HT-29 (cell line): ENCODE data around the gene BTG3. TPM values are rescaled to one million over a fixed set of nuclear protein-coding genes. Genes with fewer than 3 reads are reported as not detected.
A peak's percentile ranks its signal among the peaks of the same experiment; 100 is the strongest.

Experiments used
- DNase-seq: peaks from one replicate; pipeline ENCODE4 v3.0.0-alpha.2; 2015; ENCODE audit warnings: low spot score
- small RNA-seq: library from RNA; depleted of rRNA; stranded (forward); fragments of <200 nt; gene quantifications from one replicate; pipeline ENCODE3, GENCODE V24; 2014
- total RNA-seq: library from RNA; depleted of rRNA; stranded (reverse); fragments of >200 nt; shearing (Covaris generic); gene quantifications from 2 replicates; pipeline ENCODE4 v1.2.3, GENCODE V29; 2014; rRNA removed

The BTG3 gene
- total RNA-seq, 1 experiment from 2014 or later, result 7.0 TPM

DNA sequence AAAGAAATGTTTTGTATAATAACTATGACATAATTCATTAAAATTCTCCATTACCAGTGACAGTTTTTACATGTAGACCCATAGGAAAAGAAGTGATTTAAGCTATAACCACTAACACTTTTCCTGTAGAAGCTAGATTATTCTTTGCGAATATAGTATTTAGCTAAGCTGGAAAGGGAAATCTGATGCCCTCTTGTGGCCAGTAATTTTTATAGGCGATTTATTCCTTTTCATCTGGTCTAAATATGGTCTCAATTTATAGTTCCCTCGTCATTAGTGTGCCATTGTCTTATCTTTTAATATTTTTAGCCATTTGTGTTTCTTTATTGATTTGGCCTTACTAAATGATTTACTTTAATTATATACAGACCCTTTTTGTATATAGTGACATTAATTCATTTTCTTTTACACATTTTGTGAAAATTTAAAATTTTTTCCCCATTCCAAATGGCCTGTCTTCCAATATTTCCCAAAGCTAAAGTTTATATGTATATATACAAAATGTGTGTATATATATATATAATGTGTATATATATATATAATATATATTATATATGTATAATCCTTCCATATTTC is 26.7 kb downstream of the BTG3 start:
- DNase-seq, result peak; percentile 67

DNA sequence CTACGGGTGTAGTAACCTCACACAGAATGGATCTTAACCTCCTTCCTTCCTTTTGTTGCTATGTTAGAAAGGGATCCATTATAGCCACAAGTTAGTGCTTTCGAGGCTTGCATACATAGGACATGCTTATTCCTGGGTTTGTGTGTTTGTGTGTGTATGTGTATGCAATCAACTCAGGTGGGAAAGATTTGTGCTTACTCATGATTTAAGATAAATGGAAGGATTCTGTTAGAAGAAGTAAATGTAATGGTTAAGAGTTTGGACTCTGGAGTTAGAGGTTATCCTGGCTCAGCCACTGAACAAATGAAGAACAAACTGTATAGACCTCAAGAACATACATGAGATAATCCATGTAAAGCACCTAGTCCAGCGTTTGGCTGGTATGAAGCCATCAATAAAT is 28.8 kb downstream of the BTG3 start:
- no peak for DNase-seq

DNA sequence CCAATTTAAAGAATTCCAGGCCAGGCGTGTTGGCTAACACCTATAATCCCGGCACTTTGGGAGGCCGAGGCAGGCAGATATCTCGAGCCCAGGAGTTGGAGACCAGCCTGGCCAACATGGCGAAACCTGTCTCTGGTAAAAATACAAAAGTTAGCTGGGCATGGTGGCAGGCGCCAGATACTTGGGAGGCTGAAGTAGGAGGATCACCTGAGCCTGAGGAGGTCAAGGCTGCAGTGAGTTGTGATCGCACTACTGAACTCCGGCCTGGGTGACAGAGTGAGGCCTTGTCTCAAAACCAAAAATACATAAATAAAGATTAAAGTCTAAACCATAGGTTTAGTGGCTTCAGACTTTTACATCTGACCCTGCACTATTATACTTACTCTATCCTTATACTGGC is 32.4 kb downstream of the BTG3 start:
- DNase-seq, result no peak

DNA sequence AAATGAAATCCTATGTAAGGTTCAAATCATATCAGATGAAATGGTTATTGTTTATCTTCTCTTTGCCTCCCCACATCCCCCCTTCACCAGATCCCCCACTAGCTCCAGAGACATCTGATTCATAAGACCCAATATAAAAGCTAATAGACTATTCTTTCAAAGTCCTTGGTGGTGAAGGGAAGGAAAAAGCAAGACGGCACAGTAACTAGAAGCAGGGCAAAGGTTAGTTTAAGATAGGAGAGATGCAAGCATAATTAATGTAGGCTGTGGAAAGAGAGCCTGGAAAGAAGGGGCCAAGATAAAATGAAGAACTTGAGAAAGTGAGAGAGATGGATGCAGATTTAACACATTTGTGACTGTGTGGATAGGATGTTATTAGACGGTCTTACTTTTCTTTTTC is 33.8 kb downstream of the BTG3 start:
- no peak for DNase-seq

DNA sequence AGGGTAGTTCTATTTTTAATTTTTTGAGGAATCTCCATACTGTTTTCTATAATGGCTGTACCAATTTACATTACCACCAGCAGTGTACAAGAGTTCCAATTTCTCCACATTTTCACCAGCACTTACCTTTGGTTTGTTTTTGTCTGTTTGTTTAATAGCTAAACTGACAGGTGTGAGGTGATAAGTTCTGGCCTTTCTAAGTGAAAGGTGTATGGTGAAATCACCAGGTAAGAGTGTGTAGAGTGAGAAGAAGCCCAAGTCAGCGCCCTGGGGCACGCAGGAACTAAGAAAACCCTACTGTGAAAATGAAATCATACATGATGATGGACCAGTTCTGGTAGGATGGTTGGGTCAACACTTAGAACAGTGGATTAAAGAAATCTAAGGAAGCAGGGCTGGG is 34.5 kb downstream of the BTG3 start:
- DNase-seq, result no peak

DNA sequence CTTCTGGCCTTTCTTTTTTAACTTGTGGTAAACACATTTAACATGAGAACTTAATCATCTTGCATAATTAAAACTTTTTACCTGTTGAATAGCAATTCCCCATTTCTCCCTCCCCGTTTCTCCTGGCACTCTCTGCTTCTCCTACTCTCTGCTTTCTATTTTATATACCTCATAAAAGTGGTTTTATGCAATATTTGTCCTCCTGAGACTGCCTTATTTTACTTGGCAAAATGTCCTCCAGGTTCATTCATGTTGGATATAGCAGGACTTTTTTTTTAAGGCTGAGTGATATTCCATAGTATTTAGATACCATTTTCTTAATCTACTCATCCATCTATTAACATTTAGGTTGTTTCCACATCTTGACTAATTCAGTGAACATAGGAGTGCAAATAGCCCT is 35.0 kb downstream of the BTG3 start:
- DNase-seq, result no peak

DNA sequence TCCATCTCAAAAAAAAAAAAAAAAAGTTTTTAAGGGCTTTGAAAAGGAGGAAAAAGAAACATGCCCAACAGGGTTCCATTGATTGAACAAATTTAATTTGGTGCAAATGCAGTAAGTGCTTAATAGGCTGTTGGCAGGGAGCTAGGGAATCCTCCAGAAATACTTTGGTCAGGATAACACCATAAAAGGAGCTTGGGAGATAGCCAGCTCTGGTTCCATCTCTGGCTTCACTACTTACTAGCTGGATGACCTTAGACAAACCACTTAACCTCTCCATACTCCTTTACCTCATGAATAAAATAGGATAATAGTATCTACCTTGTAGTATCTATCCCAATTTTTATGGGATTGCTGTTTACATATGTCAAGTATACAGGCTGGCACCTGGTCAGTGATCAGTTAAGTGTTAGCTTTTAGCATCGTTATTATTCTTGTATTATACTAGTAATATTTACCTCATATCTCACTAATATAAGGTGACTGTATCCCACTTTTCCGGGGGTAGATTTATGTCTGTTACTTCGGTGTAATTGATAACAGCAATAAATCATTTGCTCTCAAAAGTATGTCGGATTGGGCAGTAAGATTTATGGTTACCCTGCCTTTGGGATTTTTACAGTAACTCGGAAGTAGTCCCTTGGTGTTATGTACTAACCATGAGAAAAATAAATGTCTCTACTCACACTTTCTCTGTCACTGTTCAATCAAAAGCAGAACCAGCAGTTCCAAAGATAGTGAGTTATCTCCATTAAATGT is 36.4 kb downstream of the BTG3 start:
- DNase-seq, result no peak

DNA sequence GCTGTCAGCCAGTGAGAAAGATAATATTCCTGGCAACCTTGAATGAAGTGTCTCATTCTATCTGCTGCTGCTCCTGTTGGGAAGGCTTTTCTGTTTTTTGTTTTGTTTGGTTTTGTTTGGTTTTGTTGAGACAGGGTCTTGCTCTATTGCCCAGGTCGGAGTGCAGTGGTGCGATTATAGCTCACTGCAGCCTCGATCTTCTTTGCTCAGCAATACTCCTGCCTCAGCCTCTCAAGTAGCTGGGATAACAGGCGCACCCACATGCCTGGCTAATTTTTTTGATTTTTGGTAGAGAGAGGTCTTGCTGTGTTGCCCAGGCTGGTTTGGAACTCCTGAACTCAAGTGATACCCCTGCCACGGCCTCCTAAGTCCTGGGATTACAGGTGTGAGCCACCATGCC is 37.6 kb downstream of the BTG3 start:
- no peak for DNase-seq

DNA sequence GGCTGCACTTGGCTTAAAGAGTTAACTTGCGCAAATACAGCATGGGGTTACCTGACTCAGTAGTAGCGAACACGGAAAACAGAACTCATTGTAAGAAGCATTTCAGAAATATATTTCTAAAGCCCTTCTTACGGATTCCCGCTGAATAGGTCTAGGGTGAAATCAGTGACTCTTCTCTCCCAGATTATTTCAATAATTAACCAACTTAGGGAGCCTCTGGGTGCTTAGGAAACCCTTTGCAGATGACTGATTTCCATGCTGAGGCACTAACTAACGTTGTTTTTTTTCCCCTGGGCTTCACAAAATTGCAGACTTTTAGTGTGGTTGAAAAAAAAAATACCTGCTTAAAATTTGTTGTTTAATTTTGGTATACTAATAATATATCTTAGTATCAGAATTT is 40.3 kb downstream of the BTG3 start:
- DNase-seq, result no peak

DNA sequence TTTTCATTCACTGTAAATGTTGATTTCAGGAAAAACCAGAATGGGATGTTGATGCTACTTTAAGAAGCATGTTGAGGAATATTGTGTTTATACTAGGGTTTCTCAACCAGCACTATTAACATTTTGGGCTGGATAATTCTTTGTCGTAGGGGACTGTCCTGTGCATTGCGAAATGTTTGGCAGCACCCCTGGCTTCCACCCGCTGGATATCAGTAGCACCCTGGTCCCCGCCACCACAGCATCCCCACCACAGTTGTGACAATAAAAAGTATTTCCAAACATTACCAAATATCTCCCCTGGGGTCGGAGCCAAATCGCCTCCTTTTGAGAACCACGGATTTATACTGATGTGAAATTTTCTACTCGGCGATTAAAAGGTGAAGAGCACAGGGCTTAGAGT is 41.9 kb downstream of the BTG3 start:
- DNase-seq, result no peak

DNA sequence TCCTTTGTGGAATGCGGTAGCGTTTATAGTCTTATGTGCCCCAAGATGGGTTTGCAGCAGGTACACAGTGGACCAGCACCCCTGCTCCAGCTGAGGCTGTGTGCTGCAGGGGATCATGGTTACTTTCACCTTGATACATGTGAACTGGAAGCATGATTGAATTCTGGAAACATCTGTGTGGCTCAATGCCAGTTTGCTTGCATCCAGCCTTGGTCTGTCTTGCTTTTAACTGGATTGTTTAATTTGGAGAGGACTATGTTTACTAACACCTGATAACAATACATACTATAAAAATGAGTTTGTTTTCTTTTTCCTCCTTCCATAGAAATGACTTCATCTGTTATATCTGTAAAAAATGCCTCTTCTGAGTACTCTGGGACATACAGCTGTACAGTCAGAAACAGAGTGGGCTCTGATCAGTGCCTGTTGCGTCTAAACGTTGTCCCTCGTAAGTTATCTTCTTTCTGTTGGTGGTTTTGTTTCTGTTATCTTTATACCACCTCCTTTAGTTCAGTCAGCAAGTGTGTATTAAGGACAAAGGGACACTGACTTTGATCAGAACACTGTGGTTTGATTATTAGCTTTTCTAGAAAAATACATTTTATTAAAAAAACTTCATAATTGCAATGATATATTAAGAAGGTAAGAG is 52.2 kb downstream of the BTG3 start:
- DNase-seq, result no peak

DNA sequence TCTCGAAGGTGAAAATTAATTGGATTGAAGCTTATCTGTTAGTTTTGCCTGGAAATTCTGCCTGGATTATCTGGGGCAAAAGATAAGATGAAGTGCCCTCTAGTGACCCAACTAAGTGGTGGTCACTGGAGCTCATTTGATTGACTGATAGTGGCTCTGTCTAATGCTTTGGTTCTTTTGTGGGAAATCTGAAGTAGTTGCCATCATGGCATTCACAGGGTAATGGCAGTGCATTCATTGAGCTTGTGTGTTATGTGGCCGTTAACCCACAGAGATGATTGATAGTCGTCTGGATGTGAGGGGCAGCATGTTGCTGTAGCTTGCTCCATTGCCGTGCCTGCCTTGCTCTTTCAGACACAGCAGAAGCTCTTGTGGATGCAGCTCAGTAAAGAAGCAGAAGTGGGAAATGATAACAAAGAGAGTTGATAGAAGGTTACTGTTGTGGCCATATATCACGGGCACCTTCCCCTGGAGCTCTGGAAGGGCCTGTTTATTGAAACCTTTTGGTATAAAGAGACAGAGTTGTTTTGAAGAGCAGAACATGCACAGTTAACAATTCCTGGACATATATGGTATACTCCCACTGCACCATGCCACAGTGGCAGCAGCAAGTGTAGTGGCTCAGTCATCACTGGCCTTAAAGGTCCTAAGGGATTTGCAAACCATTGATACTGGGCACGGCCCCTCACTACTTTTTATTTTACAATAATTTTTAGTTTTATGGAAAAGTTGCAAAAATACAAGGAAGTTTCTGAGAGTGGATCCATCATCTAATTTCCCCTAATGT is 57.8 kb downstream of the BTG3 start:
- DNase-seq, result no peak

DNA sequence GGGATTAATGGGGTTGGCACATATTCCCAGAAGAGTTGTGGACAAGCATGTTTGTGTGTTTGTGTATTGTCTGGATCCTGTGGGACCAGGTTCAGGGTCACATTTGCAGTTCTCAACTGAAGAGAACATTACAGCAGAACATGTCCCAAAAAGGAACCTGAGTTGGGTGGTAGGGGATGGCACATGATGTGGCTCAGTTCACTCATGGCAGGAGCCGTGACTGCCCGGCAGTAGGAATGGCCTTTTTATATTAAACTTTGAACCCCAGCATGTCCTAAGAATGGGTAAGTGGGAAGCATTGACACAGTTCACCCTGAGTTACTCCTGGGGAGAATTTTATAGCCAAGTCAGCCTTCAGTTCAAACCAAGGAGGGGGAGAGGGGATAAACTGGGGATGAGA is 58.6 kb downstream of the BTG3 start:
- no peak for DNase-seq

DNA sequence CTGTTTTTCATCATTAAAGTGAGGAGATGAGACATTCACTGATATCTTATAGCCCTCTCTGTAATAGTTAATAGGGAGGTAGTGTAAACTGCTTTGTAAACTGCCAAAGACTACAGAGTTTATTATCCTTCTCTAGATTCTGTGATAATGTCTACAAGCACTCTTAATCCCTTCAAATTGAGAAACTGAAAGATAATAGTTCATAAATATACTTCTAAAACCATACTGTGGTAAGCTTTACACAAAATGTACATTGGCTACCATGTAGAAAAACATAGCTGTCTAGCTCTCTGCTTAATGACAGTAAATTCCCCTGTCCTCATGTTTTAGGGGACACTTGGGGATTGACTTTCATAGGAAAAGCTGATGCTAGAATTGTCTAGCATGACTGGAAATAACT is 60.3 kb downstream of the BTG3 start:
- no peak for DNase-seq

DNA sequence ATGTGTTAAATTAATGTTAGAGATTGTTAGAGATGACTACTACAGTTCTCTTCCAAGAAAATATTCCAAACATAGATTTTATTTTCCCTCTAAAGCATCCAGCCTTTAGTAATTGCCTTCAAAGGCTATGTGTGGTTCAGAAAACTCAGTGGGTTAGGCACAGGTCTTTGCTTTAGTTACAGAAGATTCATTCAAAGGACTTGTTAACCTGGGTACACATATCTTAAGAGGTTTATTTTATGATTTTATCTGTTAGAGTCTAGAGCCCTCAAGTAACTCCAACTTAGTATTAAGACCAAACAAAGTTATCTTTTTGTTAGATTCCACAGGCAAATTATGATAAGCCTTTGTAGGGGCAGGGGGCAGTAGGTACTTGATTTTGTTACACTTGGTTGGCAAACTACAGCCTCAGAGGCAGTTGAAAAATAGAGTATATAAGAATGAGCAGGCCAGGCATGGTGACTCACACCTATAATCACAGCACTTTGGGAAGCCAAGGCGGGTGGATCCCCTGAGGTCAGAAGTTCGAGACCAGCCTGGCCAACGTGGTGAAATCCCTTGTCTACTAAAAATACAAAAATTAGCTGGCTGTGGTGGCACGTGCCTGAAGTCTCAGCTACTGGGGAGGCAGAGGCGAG is 61.9 kb downstream of the BTG3 start:
- no peak for DNase-seq

DNA sequence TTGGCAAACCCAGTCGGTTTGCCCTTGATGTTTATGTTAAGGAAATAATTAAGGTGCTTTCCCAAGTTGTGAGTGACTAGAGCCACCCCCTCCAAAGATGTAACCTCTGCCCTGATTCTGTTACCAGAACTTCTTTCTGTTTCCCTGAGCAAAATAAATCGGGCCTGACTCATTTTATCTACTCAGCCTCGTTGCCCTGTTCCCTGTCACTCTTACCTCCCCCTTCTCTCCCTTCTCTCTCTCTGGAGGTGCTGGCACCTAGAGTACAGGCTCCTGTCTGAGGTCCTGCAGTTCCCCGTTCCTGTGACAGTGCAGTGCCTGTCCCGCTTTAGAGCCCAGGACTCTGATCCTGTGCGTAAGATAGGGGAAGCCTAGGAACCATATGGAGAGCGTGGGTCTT is 64.4 kb downstream of the BTG3 start:
- DNase-seq, result no peak

DNA sequence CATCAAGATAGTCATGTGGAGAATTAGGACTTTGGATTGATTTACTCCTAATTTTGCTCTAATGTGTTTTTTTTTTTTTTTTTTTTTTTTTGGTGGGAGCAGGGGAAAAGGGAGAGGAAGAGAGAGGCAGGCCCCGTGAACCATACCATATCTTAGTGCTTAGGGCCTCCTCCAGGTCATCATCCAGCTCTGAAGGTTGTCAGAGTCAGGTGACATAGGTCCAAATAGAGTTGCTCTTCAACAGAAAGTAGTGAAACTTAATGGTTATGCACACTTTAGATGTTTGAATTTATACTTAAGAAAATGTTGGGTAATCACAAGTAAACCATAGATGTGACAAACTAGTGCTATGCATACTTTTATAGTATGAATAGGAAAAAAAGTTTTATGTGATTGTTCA is 67.7 kb downstream of the BTG3 start:
- DNase-seq, result no peak

Small RNA genes within 50 kb of the gene (small RNA-seq; reads per million reads assigned to genes)
- gene RF00019, result not detected

Other genes with a start within 250 kb of the BTG3 start
- gene CXADR, start 99.9 kb downstream of the BTG3 start, total RNA-seq, result 17.4 and 24.7 TPM in 2 replicates
- 0.94 and 2.7 TPM in 2 replicates for gene C21orf91, start 206.5 kb upstream of the BTG3 start, total RNA-seq